Loucy (cell line): ENCODE measurements around the gene HMGCS1.

Experiments
- H2AFZ ChIP-seq: fragments of 200-600 bp; sonication (generic); 2 replicates; pipeline ENCODE4 v1.6.0; 2016; ENCODE audit warnings: antibody characterized with exemption, mild to moderate bottlenecking, low read length, moderate library complexity
- H3F3A ChIP-seq: fragments of 200-600 bp; 2 replicates; pipeline ENCODE4 v1.6.0; 2016; ENCODE audit warnings: antibody characterized with exemption, low read depth, mild to moderate bottlenecking
- H3K27me3 ChIP-seq: fragments of 200-600 bp; sonication (generic); 2 replicates; pipeline ENCODE4 v1.6.1; 2014; ENCODE audit warnings: low read length, mild to moderate bottlenecking; ENCODE audit not compliant: insufficient read depth, poor library complexity, severe bottlenecking
- H3K36me3 ChIP-seq: fragments of 200-600 bp; sonication (generic); 2 replicates; pipeline ENCODE4 v1.6.1; 2016; ENCODE audit warnings: low read length; ENCODE audit not compliant: insufficient read depth
- H3K4me1 ChIP-seq: fragments of 200-600 bp; sonication (generic); 2 replicates; pipeline ENCODE4 v1.5.1; 2014; ENCODE audit warnings: low read length, mild to moderate bottlenecking; ENCODE audit not compliant: insufficient read depth, poor library complexity, severe bottlenecking
- H3K4me2 ChIP-seq: fragments of 200-600 bp; sonication (generic); 2 replicates; pipeline ENCODE4 v1.6.0; 2014; ENCODE audit warnings: antibody characterized with exemption, low read length, low read depth, mild to moderate bottlenecking; ENCODE audit not compliant: poor library complexity, severe bottlenecking
- H3K4me3 ChIP-seq: fragments of 200-600 bp; sonication (generic); 2 replicates; pipeline ENCODE4 v1.5.1; 2014; ENCODE audit warnings: low read length, mild to moderate bottlenecking, mixed read lengths; ENCODE audit not compliant: poor library complexity, severe bottlenecking
- H3K79me2 ChIP-seq: fragments of 200-600 bp; sonication (generic); 2 replicates; pipeline ENCODE4 v1.6.1; 2014; ENCODE audit warnings: low read length; ENCODE audit not compliant: insufficient read depth
- H3K9ac ChIP-seq: fragments of 200-600 bp; sonication (generic); 2 replicates; pipeline ENCODE4 v1.6.0; 2014; ENCODE audit warnings: mild to moderate bottlenecking, low read depth, low read length, moderate library complexity; ENCODE audit not compliant: poor library complexity, severe bottlenecking
- H3K9me2 ChIP-seq: fragments of 200-600 bp; sonication (generic); replicated peaks from 2 replicates; pipeline ENCODE4 v1.6.1; 2016; ENCODE audit warnings: low read depth, low read length, mixed read lengths
- H3K9me3 ChIP-seq: fragments of 200-600 bp; sonication (generic); 2 replicates; pipeline ENCODE4 v1.6.1; 2014; ENCODE audit warnings: mild to moderate bottlenecking, antibody characterized with exemption, low read length, low read depth; ENCODE audit not compliant: insufficient read depth
- H4K20me1 ChIP-seq: fragments of 200-600 bp; sonication (generic); 2 replicates; pipeline ENCODE4 v1.6.0; 2014; ENCODE audit warnings: antibody characterized with exemption, low read length, mild to moderate bottlenecking; ENCODE audit not compliant: insufficient read depth, poor library complexity, severe bottlenecking
- EZH2phosphoT487 ChIP-seq: fragments of 200-600 bp; IDR thresholded peaks from 2 replicates; pipeline ENCODE4 v1.6.1; 2018; ENCODE audit warnings: antibody characterized with exemption, mild to moderate bottlenecking, moderate library complexity, borderline replicate concordance
- TF ChIP-seq, protein P1 (sequence below): fragments of 200-600 bp; sonication (generic); conservative IDR thresholded peaks from 2 replicates; pipeline ENCODE4 v1.5.1; 2014; ENCODE audit warnings: mild to moderate bottlenecking, antibody characterized with exemption, low read length

HMGCS1 gene

DNA sequence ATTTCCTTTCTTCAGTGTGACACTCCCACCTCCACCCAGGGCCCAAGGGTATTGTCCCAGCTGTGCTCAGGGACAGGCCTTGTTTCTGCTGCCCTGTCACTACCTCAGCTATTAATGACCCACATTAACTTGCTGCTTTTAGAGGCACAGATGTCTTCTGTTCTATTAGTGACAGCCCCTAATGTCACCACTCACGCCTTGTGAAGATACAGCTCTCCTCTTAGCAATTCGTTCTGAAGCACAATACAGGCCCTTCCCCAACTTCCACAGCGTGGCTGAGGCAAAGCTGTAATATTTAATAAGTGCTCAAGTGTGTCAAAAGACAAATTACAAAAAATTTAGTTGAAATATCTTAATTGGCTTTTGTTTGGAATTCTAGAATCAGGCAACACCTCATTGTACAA, 44.7 kb upstream of the HMGCS1 start:
- H3K79me2 ChIP-seq: no peaks in the 10 kb centered on the region
- H3K9me3 ChIP-seq: peaks cover 9% of the 10 kb centered on the region; the same call in 1 of the 2 replicates
- H3F3A ChIP-seq: no peaks in the 10 kb centered on the region
- TF ChIP-seq, protein P1, sequence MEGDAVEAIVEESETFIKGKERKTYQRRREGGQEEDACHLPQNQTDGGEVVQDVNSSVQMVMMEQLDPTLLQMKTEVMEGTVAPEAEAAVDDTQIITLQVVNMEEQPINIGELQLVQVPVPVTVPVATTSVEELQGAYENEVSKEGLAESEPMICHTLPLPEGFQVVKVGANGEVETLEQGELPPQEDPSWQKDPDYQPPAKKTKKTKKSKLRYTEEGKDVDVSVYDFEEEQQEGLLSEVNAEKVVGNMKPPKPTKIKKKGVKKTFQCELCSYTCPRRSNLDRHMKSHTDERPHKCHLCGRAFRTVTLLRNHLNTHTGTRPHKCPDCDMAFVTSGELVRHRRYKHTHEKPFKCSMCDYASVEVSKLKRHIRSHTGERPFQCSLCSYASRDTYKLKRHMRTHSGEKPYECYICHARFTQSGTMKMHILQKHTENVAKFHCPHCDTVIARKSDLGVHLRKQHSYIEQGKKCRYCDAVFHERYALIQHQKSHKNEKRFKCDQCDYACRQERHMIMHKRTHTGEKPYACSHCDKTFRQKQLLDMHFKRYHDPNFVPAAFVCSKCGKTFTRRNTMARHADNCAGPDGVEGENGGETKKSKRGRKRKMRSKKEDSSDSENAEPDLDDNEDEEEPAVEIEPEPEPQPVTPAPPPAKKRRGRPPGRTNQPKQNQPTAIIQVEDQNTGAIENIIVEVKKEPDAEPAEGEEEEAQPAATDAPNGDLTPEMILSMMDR: no peak
- TF ChIP-seq EZH2phosphoT487: no peak
- no peak overlapping the region for H3K9ac ChIP-seq
- H3K27me3 ChIP-seq: no peaks in the 10 kb centered on the region
- H3K4me1 ChIP-seq: no peaks in the 10 kb centered on the region
- H3K36me3 ChIP-seq: no peaks in the 10 kb centered on the region
- no peaks in the 10 kb centered on the region for H3K9me2 ChIP-seq
- no peaks in the 10 kb centered on the region for H4K20me1 ChIP-seq
- H3K4me3 ChIP-seq: no peak overlapping the region
- H2AFZ ChIP-seq: no peak overlapping the region
- H3K4me2 ChIP-seq: no peak overlapping the region

DNA sequence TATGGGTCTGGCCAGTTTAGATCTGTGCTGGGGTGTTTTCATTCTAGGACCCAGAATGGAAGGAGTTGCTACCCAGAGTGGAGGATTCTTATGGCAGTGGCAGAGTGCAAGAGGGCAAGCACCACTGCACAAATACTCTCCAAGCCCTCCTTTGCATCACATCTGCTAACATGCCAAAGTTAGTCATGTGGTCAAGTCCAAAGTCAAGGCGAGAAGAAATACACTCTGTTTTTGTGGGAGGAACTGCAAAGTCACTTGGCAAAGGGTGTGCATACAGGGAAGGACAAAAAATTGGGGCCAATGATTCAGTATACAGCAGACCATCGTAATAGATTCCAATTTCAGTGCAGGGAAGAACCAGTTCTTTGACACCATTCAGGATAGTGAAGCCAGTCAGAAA, 43.9 kb upstream of the HMGCS1 start:
- no peak overlapping the region for H3K4me2 ChIP-seq
- H4K20me1 ChIP-seq: no peaks in the 10 kb centered on the region
- no peaks in the 10 kb centered on the region for H3K9me2 ChIP-seq
- no peak overlapping the region for H2AFZ ChIP-seq
- no peaks in the 10 kb centered on the region for H3K4me1 ChIP-seq
- H3F3A ChIP-seq: no peaks in the 10 kb centered on the region
- TF ChIP-seq EZH2phosphoT487: no peak
- TF ChIP-seq, protein P1: no peak
- H3K9ac ChIP-seq: no peak overlapping the region
- peaks cover 9% of the 10 kb centered on the region; the same call in 1 of the 2 replicates for H3K9me3 ChIP-seq
- no peaks in the 10 kb centered on the region for H3K36me3 ChIP-seq
- no peaks in the 10 kb centered on the region for H3K79me2 ChIP-seq
- no peaks in the 10 kb centered on the region for H3K27me3 ChIP-seq
- no peak overlapping the region for H3K4me3 ChIP-seq

DNA sequence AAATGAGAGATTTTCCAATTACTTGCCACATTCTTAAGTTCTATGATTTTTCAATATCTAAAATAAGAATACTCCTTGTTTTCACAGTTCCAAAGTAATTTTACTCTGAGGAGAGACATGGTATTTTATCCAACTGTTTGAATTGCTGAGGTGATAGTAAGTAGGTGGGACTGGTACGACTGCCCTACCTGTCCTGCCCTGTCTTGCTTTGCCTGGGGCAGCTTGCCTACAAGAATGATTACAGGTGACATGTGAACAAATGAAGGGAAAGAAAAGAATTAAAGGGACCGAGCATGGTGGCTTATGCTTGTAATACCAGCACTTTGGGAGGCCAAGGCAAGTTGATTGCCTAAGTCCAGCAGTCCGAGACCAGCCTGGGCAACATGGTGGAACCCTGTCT, 41.6 kb upstream of the HMGCS1 start:
- Histone ChIP-seq H3K27me3 (no peaks in the 10 kb centered on the region), H3K36me3 (no peaks in the 10 kb centered on the region), H3K4me3 (no peak overlapping the region), H3K9ac (no peak overlapping the region), H2AFZ (no peak overlapping the region), H3K9me2 (no peaks in the 10 kb centered on the region), H3F3A (no peaks in the 10 kb centered on the region), H3K4me1 (no peaks in the 10 kb centered on the region), H3K79me2 (no peaks in the 10 kb centered on the region), H3K4me2 (no peak overlapping the region), H4K20me1 (no peaks in the 10 kb centered on the region), H3K9me3 (peaks cover 7% of the 10 kb centered on the region; the same call in 1 of the 2 replicates)
- TF ChIP-seq, protein P1: no peak
- TF ChIP-seq EZH2phosphoT487: no peak
